ENCODE results near the gene MREG. TPM values are rescaled to one million over a fixed set of nuclear protein-coding genes. Genes with fewer than 3 reads are reported as not detected.

Gene MREG
- total and polyA plus RNA-seq, 9 of the 15 experiments (the other 6 are each of a cell fraction or from before 2014, with no cell fraction given): 0.77 to 3.8 (median 2.3) TPM

DNA sequence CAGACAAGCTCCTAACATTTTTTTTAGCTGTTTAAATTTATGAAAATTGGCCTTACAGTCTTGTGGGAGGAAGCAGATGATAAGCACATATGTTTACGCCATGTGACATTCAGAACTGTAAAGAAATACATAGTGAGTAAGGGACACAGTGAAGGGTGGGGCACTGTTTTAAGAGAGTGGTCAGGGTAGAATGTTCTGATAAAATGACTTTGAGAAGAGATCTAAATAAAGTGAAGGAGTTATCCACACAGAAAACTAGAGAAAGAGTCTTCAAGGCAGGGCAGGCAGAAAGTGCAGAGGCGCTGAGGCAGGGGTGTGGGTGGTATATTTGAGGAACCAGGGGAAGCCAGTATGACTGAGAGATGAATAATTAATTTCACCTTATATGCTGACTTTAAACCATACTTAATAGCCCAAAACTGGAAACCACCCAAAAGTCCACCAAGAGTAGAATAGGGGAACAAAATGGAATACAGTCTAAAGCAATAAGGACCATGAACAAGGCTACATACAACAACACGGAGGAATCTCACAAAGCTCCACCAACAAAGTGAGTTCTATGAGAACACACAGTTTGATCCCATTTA is 8.6 kb downstream of the MREG start (continued):
- TF ChIP-seq RAD21 (CRISPR knock-in tag; conservative IDR thresholded peaks at IDR 0.05 in 1 of 2, IDR thresholded peaks at IDR 0.05 in 1 of 2): no peak
- peak; percentile 17; the same call in 1 of the 2 replicates for TF ChIP-seq FOXJ2 (tag; IDR thresholded peaks at IDR 0.05)
- TF ChIP-seq, protein P1, sequence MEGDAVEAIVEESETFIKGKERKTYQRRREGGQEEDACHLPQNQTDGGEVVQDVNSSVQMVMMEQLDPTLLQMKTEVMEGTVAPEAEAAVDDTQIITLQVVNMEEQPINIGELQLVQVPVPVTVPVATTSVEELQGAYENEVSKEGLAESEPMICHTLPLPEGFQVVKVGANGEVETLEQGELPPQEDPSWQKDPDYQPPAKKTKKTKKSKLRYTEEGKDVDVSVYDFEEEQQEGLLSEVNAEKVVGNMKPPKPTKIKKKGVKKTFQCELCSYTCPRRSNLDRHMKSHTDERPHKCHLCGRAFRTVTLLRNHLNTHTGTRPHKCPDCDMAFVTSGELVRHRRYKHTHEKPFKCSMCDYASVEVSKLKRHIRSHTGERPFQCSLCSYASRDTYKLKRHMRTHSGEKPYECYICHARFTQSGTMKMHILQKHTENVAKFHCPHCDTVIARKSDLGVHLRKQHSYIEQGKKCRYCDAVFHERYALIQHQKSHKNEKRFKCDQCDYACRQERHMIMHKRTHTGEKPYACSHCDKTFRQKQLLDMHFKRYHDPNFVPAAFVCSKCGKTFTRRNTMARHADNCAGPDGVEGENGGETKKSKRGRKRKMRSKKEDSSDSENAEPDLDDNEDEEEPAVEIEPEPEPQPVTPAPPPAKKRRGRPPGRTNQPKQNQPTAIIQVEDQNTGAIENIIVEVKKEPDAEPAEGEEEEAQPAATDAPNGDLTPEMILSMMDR (IDR thresholded peaks at IDR 0.05 in 2 of 3, conservative IDR thresholded peaks at IDR 0.05 in 1 of 3; ENCODE audit: insufficient read depth in 2 of 3, low read depth in 1 of 3, low read length in 3 of 3): no peak
- TF ChIP-seq RBM15 (IDR thresholded peaks at IDR 0.05; ENCODE audit: insufficient read depth, low read length): no peak
- TF ChIP-seq ZKSCAN8 (CRISPR knock-in tag; IDR thresholded peaks at IDR 0.05): 0 out of 2 replicates have a peak, but pooled peaks have one; percentile 25
- no peak for TF ChIP-seq STAT5B (CRISPR knock-in tag; IDR thresholded peaks at IDR 0.05)
- no peak for TF ChIP-seq MECOM (CRISPR knock-in tag; IDR thresholded peaks at IDR 0.05)
- no peak for TF ChIP-seq SIRT6 (IDR thresholded peaks at IDR 0.05; ENCODE audit: low read depth, low read length)
- TF ChIP-seq ZNF785 (CRISPR knock-in tag; IDR thresholded peaks at IDR 0.05): no peak
- no peak for TF ChIP-seq ZNF175 (CRISPR knock-in tag; IDR thresholded peaks at IDR 0.05; ENCODE audit: low read depth)
- TF ChIP-seq MED1 (CRISPR knock-in tag; IDR thresholded peaks at IDR 0.05; ENCODE audit: borderline replicate concordance): no peak
- TF ChIP-seq, protein P2, sequence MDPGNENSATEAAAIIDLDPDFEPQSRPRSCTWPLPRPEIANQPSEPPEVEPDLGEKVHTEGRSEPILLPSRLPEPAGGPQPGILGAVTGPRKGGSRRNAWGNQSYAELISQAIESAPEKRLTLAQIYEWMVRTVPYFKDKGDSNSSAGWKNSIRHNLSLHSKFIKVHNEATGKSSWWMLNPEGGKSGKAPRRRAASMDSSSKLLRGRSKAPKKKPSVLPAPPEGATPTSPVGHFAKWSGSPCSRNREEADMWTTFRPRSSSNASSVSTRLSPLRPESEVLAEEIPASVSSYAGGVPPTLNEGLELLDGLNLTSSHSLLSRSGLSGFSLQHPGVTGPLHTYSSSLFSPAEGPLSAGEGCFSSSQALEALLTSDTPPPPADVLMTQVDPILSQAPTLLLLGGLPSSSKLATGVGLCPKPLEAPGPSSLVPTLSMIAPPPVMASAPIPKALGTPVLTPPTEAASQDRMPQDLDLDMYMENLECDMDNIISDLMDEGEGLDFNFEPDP (CRISPR knock-in tag; IDR thresholded peaks at IDR 0.05): no peak
- no peak for TF ChIP-seq YY1 (IDR thresholded peaks at IDR 0.05; ENCODE audit: borderline replicate concordance in 1 of 3, control insufficient read depth in 1 of 3, extremely low read depth in 1 of 3, insufficient read depth in 3 of 3, insufficient read length in 1 of 3, insufficient replicate concordance in 2 of 3, low read depth in 1 of 3, low read length in 2 of 3)
- no peak for TF ChIP-seq ZNF384 (IDR thresholded peaks at IDR 0.05; ENCODE audit: low read depth, low read length)
- TF ChIP-seq ERF (CRISPR knock-in tag; IDR thresholded peaks at IDR 0.05): no peak
- no peak for TF ChIP-seq NR3C1 (CRISPR knock-in tag; IDR thresholded peaks at IDR 0.05)
- TF ChIP-seq KAT7 (CRISPR knock-in tag; IDR thresholded peaks at IDR 0.05; ENCODE audit: borderline replicate concordance): no peak
- no peak for TF ChIP-seq CBX5 (IDR thresholded peaks at IDR 0.05; ENCODE audit: borderline replicate concordance, low read depth)
- no peak for TF ChIP-seq SMAD1 (IDR thresholded peaks at IDR 0.05; ENCODE audit: low read depth, low read length, partially characterized antibody)
- no peak for TF ChIP-seq NRF1 (conservative IDR thresholded peaks at IDR 0.05 in 1 of 2, IDR thresholded peaks at IDR 0.05 in 1 of 2)
- TF ChIP-seq ZNF224 (CRISPR knock-in tag; IDR thresholded peaks at IDR 0.05): no peak
- TF ChIP-seq XRCC3 (IDR thresholded peaks at IDR 0.05): no peak
- TF ChIP-seq MEIS2 (IDR thresholded peaks at IDR 0.05; ENCODE audit: partially characterized antibody): no peak
- TF ChIP-seq ZNF561 (CRISPR knock-in tag; conservative IDR thresholded peaks at IDR 0.05): no peak

Measured in K562 (cell line).